Progenitor cell of endocrine pancreas (in vitro differentiated cells): ENCODE measurements around the gene ADCY10. TPM values are rescaled to one million over a fixed set of nuclear protein-coding genes. Genes with fewer than 3 reads are reported as not detected.

Experiments
- DNase-seq: peaks from one replicate; pipeline ENCODE4 v3.0.0; 2021; ENCODE audit warnings: low spot score; ENCODE audit not compliant: unreplicated experiment
- H3K27ac Mint-ChIP-seq: 2 replicates; pipeline ENCODE4 v1.8.0; 2021; ENCODE audit warnings: mild to moderate bottlenecking, moderate library complexity, mixed read lengths
- H3K27me3 Mint-ChIP-seq: 2 replicates; pipeline ENCODE4 v1.8.0; 2021; ENCODE audit warnings: mixed read lengths
- H3K36me3 Mint-ChIP-seq: 2 replicates; pipeline ENCODE4 v1.8.0; 2022; ENCODE audit warnings: mixed read lengths; ENCODE audit not compliant: insufficient read depth
- H3K4me1 Mint-ChIP-seq: 2 replicates; pipeline ENCODE4 v1.8.0; 2021; ENCODE audit warnings: low read depth, mixed read lengths
- H3K4me3 Mint-ChIP-seq: 2 replicates; pipeline ENCODE4 v1.8.0; 2021; ENCODE audit warnings: low read depth, mild to moderate bottlenecking, moderate library complexity, mixed read lengths
- H3K9me3 Mint-ChIP-seq: 2 replicates; pipeline ENCODE4 v1.8.0; 2021; ENCODE audit warnings: low read depth, mixed read lengths
- total RNA-seq: library from RNA; stranded (reverse); gene quantifications from 2 replicates; pipeline ENCODE4 v1.2.1, GENCODE V29; 2021
- TF ChIP-seq, protein P1 (sequence below): fragments of 200-600 bp; sonication (generic); IDR thresholded peaks from one replicate; pipeline ENCODE4 v1.5.0; 2021; ENCODE audit warnings: antibody characterized with exemption, mild to moderate bottlenecking; ENCODE audit not compliant: unreplicated experiment

The ADCY10 gene
- total RNA-seq, 1 donor from 2014 or later = 0.60 TPM

- H3K4me3 Mint-ChIP-seq = no peak overlapping the region
- TF ChIP-seq, protein P1, sequence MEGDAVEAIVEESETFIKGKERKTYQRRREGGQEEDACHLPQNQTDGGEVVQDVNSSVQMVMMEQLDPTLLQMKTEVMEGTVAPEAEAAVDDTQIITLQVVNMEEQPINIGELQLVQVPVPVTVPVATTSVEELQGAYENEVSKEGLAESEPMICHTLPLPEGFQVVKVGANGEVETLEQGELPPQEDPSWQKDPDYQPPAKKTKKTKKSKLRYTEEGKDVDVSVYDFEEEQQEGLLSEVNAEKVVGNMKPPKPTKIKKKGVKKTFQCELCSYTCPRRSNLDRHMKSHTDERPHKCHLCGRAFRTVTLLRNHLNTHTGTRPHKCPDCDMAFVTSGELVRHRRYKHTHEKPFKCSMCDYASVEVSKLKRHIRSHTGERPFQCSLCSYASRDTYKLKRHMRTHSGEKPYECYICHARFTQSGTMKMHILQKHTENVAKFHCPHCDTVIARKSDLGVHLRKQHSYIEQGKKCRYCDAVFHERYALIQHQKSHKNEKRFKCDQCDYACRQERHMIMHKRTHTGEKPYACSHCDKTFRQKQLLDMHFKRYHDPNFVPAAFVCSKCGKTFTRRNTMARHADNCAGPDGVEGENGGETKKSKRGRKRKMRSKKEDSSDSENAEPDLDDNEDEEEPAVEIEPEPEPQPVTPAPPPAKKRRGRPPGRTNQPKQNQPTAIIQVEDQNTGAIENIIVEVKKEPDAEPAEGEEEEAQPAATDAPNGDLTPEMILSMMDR = no peak
Observed at GRCh38 chr1:167924543-167925231, 10.8 kb upstream of the ADCY10 start.

GRCh38 chr1:167924102-167924501 is 10.2 kb upstream of the ADCY10 start:
- H3K4me3 Mint-ChIP-seq = no peak overlapping the region
- H3K27me3 Mint-ChIP-seq = no peaks in the 10 kb centered on the region
- TF ChIP-seq, protein P1 = no peak
- peaks cover 10% of the 10 kb centered on the region for H3K36me3 Mint-ChIP-seq
- peaks cover 46% of the 10 kb centered on the region for H3K4me1 Mint-ChIP-seq
- H3K27ac Mint-ChIP-seq = no peak overlapping the region
- no peak for DNase-seq
- H3K9me3 Mint-ChIP-seq = no peaks in the 10 kb centered on the region

More at GRCh38 chr1:167924543-167925231, 10.8 kb upstream of the ADCY10 start:
- Mint-ChIP-seq H3K4me1 (peaks cover 48% of the 10 kb centered on the region), H3K27me3 (no peaks in the 10 kb centered on the region), H3K9me3 (no peaks in the 10 kb centered on the region), H3K36me3 (peaks cover 10% of the 10 kb centered on the region), H3K27ac (no peak overlapping the region)
- no peak for DNase-seq

- DNase-seq = no peak
- no peak overlapping the region for H3K4me3 Mint-ChIP-seq
- H3K27me3 Mint-ChIP-seq = no peaks in the 10 kb centered on the region
- no peaks in the 10 kb centered on the region for H3K9me3 Mint-ChIP-seq
- peaks cover 44% of the 10 kb centered on the region for H3K4me1 Mint-ChIP-seq
- H3K27ac Mint-ChIP-seq = no peak overlapping the region
- TF ChIP-seq, protein P1 = no peak
- H3K36me3 Mint-ChIP-seq = peaks cover 10% of the 10 kb centered on the region
Observed at GRCh38 chr1:167923324-167924056, 9.6 kb upstream of the ADCY10 start.

DNA sequence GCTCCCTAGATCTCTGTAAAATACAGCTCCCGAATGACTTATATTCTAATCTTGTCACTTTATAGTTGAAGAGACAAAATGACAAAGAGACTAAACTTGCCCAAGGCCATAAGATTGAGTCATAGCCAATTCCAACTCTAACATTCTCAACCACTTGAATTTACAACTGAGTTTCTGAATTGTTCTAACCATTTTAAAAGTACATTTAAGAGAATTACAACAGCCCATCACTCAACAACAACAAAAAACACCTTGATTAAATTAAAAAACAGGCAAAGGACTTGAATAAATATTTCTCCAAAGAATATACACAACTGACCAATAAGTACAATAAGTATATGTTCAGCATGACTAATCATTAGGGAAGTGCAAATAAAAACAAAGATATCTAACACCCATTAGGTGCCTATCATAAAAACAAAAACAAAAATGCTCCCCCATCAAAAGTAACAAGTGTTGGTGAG is 8.7 kb upstream of the ADCY10 start:
- Mint-ChIP-seq H3K4me1 (peaks cover 40% of the 10 kb centered on the region), H3K36me3 (peaks cover 13% of the 10 kb centered on the region), H3K4me3 (no peak overlapping the region), H3K27me3 (no peaks in the 10 kb centered on the region), H3K9me3 (no peaks in the 10 kb centered on the region), H3K27ac (no peak overlapping the region)
- TF ChIP-seq, protein P1 = no peak
- no peak for DNase-seq

DNA sequence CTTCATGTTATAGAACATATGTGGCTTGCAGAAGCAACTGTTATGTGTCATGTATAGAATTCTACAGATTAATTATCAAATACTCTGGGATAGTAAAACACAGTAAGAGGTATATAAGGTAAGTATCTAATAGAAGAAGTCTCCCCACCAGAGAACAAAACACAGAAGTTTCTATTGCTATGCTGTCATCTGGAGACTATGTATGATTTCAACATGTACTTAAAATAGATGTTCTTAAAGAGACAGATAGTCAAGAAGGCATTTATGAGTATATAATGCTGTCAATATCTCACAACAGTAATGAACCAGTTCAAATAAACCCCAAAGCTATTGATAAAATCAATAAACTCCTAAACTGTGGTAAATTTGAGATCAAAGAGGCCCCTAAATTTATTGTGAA is 8.1 kb upstream of the ADCY10 start:
- TF ChIP-seq, protein P1 = no peak
- Mint-ChIP-seq H3K4me1 (peaks cover 36% of the 10 kb centered on the region), H3K36me3 (peaks cover 15% of the 10 kb centered on the region)

More for the DNA sequence above, 8.1 kb upstream of the ADCY10 start:
- DNase-seq = no peak
- Mint-ChIP-seq H3K27me3 (no peaks in the 10 kb centered on the region), H3K4me3 (no peak overlapping the region), H3K9me3 (no peaks in the 10 kb centered on the region), H3K27ac (no peak overlapping the region)
